WERI-Rb-1 (cell line): ENCODE results near the gene KLF13.

Experiments used
- DNase-seq: peaks from one replicate; pipeline ENCODE4 v3.0.0-alpha.2; 2020
- H3K27ac ChIP-seq: fragments of 250-450 bp; sonication (Bioruptor Pico); 2 replicates; pipeline ENCODE4 v1.5.1; 2020; ENCODE audit warnings: mild to moderate bottlenecking, moderate library complexity
- H3K27me3 ChIP-seq: fragments of 250-450 bp; sonication (Bioruptor Pico); 2 replicates; pipeline ENCODE4 v1.5.1; 2021; ENCODE audit warnings: mild to moderate bottlenecking, low read depth, moderate library complexity; ENCODE audit not compliant: insufficient read depth, severe bottlenecking
- H3K36me3 ChIP-seq: fragments of 250-450 bp; sonication (Bioruptor Pico); 2 replicates; pipeline ENCODE4 v1.5.1; 2020; ENCODE audit warnings: mild to moderate bottlenecking, moderate library complexity
- H3K4me3 ChIP-seq: 2 replicates; pipeline ENCODE4 v1.5.1; 2011; ENCODE audit warnings: low read depth, mild to moderate bottlenecking, control low read depth, low read length
- H3K9me3 ChIP-seq: fragments of 250-450 bp; sonication (Bioruptor Pico); 2 replicates; pipeline ENCODE4 v1.5.1; 2021; ENCODE audit warnings: mild to moderate bottlenecking, moderate library complexity; ENCODE audit not compliant: severe bottlenecking
- CTCF ChIP-seq: IDR thresholded peaks from 2 replicates; pipeline ENCODE4 v1.5.1; 2011; ENCODE audit warnings: low read depth, mild to moderate bottlenecking, control low read depth, inconsistent platforms, low read length

Gene KLF13

DNA sequence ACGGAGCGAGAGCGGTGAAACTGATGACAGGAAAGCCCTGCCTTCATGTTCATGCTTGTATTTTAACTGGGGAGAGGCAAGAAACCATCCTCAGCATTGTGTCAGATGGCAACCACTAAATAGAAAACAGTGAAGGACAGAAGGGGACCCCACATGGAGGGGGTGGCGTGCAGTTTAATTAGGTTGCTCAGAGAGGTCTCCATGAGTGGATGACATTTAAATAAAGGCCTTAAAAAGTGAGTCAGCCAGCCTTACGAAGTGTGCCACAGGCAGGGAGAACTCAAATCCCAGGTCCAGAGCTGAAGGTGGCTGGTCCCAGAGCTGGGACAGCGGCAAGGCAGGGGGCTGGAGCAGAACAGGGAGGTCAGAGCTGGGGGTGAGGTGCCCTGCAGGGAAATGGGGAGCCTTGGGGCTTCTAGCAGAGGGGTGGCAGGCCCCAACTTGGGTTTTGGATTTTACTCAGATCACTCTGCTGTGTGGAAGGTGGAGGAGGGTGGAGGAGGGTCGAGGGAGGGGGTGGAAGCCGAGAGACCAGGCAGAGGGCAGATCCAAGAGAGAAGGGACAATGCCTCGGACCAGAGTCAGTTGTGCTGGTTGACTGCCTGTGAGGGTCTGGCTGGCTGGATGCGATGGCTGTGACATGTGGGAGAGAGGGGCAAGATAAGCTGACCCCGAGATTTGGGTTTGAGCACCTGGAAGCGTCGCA lies 73.7 kb downstream of the KLF13 start:
- Histone ChIP-seq H3K4me3 (no peak overlapping the region), H3K36me3 (no peaks in the 10 kb centered on the region), H3K9me3 (no peaks in the 10 kb centered on the region), H3K27me3 (no peaks in the 10 kb centered on the region), H3K27ac (no peak overlapping the region)
- no peak for TF ChIP-seq CTCF
- no peak for DNase-seq

DNA sequence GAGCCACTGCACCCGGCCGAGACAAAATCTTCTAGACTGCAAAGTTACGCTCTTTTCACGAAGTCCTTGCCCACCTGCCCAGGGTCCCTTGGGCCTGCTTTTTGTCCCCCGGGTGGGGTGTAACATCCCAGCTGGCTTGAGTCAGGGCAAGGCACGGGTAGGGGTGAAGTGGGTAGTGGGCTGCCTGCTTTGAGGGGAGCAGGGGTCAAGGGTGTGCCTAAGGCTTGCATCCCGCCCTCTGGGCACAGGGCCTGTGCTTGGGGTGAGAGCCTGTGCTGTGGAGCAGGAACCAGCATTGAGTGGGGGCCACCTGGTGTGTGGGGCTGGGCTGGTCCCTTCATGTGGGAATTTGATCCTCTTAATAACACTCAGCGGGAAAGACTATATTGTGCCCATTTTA lies 74.6 kb downstream of the KLF13 start:
- no peak overlapping the region for H3K4me3 ChIP-seq
- DNase-seq, result no peak
- H3K27me3 ChIP-seq, result no peaks in the 10 kb centered on the region
- no peak overlapping the region for H3K27ac ChIP-seq
- H3K36me3 ChIP-seq, result no peaks in the 10 kb centered on the region
- H3K9me3 ChIP-seq, result no peaks in the 10 kb centered on the region
- TF ChIP-seq CTCF, result no peak

DNA sequence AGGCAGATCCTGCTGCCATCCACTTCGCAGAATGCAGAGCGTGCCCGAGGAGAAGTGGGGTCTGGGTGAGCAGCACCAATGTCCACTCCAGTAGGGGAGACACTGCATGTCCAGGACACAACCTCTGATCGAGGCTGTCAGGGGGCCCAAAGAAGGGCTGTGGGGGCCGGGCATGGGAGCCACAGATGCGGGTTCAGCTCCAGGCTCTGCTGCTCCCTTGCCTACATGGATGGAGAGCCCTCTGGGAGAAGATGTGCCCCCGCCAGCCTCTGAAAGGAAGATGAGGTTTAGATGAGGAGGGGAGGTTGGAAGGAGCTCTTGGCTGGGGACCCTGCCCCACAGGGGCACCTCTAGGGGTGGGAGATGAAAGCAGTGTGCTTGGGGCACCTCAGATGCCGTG lies 75.4 kb downstream of the KLF13 start:
- no peak for TF ChIP-seq CTCF
- no peak overlapping the region for H3K4me3 ChIP-seq
- H3K9me3 ChIP-seq, result no peaks in the 10 kb centered on the region
- DNase-seq, result no peak
- no peak overlapping the region for H3K27ac ChIP-seq
- no peaks in the 10 kb centered on the region for H3K36me3 ChIP-seq
- H3K27me3 ChIP-seq, result no peaks in the 10 kb centered on the region

DNA sequence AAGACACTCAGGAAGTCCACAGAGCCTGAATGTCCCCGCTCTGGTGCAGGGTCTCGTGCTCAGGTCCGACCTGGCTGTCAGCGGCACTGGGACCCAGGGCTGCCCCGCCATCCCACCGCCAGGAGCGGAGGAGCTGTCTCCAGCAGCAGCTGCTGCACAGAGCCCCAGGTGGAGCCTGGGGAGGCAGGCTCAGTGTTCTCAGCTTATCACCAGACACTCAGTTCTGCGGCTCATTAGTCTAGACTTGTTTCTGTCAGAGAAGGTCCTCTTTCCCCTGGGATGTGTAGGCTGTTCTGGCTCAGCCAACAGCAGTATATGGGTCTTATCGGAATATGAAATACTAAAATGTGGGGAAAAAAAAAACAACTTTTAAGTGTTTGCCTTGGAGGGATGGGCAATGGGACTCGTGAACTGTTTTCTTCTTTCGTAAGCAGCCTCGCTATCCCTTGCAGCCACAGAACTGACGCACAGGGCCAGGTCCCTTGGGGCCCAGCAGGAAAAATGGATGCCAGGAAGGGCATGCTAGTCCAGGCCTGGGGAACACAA lies 75.9 kb downstream of the KLF13 start:
- Histone ChIP-seq H3K27me3 (no peaks in the 10 kb centered on the region), H3K36me3 (no peaks in the 10 kb centered on the region), H3K9me3 (no peaks in the 10 kb centered on the region), H3K27ac (no peak overlapping the region), H3K4me3 (no peak overlapping the region)
- DNase-seq, result no peak
- TF ChIP-seq CTCF, result no peak

DNA sequence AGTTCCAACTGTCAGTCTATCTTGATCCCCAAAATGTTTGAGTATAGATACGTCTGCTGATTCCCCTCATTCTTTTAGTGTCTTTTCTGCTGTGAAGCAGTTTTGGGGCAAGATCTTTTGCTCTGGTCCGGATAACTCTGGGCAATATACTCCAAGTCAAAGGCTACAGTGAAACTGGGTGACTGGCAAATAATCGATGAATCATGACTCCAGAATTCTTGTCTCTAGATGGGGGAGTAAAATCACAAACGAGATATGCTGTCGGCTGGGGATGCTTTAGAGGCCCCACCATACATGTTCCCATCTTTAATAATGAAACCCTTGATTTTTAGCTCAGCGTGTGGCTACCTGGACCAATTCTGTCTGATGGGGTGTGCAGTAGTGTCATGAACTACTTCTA lies 76.5 kb downstream of the KLF13 start:
- Histone ChIP-seq H3K27ac (no peak overlapping the region), H3K4me3 (no peak overlapping the region)
- TF ChIP-seq CTCF, result no peak

DNA sequence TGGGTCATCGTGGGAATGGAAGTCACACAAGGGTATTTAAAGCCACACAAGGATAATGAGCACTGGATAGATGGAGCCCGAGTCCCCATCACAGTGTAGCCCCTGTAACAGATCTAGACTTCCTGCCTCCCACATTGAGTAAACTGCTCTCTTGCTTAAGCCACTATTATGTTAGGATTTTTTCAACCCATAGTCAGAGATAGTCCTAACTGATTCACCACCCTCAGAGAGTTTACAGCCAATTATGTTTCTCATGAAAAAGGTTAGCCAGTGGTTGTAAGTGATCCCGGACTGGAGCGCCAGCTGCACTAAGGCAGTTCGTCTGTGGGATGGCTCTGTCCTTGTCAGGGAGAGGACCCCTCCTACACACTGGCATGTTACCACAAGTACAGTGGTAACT lies 77.0 kb downstream of the KLF13 start:
- no peak overlapping the region for H3K27ac ChIP-seq
- DNase-seq, result no peak
- no peak overlapping the region for H3K4me3 ChIP-seq
- H3K36me3 ChIP-seq, result no peaks in the 10 kb centered on the region
- TF ChIP-seq CTCF, result no peak
- H3K9me3 ChIP-seq, result peaks cover 4% of the 10 kb centered on the region
- no peaks in the 10 kb centered on the region for H3K27me3 ChIP-seq

More for the DNA sequence above, 76.5 kb downstream of the KLF13 start:
- DNase-seq, result no peak
- Histone ChIP-seq H3K9me3 (no peaks in the 10 kb centered on the region), H3K36me3 (no peaks in the 10 kb centered on the region), H3K27me3 (no peaks in the 10 kb centered on the region)
